ENCODE results near the gene REL. TPM values are rescaled to one million over a fixed set of nuclear protein-coding genes. Genes with fewer than 3 reads are reported as not detected.

Gene REL
- total RNA-seq, 4 donors from 2014 or later, result 15.0 to 32.1 (median 16.9) TPM

DNA sequence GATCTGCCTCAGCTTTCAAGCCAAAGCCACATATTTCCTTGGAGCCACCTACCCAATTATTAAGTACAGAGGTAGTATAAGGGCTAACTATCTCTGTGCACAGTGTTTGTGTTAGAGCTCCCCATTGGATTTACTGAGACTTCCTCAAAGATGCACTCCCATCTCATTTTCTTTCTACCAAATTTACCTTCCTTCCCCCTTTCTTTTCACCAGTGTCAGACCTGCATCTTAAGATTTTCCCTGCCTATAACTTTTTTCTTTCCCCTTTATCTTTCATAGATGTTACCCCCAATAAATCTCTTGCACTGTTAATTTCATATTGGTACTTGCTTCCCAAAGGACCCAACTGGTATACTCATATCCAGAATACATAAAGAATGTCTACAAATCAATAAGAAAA, 5.9 kb upstream of the REL start:
- Histone ChIP-seq H3K9me3 (no peaks in the 10 kb centered on the region), H3K27me3 (no peaks in the 10 kb centered on the region), H3K36me3 (no peaks in the 10 kb centered on the region), H3K27ac (no peak overlapping the region), H3K4me3 (replicated peaks in 1 of 3) (no peak overlapping the region), H3K4me1 (no peaks in the 10 kb centered on the region)
- TF ChIP-seq, protein P1, sequence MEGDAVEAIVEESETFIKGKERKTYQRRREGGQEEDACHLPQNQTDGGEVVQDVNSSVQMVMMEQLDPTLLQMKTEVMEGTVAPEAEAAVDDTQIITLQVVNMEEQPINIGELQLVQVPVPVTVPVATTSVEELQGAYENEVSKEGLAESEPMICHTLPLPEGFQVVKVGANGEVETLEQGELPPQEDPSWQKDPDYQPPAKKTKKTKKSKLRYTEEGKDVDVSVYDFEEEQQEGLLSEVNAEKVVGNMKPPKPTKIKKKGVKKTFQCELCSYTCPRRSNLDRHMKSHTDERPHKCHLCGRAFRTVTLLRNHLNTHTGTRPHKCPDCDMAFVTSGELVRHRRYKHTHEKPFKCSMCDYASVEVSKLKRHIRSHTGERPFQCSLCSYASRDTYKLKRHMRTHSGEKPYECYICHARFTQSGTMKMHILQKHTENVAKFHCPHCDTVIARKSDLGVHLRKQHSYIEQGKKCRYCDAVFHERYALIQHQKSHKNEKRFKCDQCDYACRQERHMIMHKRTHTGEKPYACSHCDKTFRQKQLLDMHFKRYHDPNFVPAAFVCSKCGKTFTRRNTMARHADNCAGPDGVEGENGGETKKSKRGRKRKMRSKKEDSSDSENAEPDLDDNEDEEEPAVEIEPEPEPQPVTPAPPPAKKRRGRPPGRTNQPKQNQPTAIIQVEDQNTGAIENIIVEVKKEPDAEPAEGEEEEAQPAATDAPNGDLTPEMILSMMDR (IDR thresholded peaks at IDR 0.05), result no peak
- no peak for TF ChIP-seq POLR2A (IDR thresholded peaks at IDR 0.05)
- no peak for DNase-seq
- intact Hi-C loops (cut with DNase I), result no loop called here

DNA sequence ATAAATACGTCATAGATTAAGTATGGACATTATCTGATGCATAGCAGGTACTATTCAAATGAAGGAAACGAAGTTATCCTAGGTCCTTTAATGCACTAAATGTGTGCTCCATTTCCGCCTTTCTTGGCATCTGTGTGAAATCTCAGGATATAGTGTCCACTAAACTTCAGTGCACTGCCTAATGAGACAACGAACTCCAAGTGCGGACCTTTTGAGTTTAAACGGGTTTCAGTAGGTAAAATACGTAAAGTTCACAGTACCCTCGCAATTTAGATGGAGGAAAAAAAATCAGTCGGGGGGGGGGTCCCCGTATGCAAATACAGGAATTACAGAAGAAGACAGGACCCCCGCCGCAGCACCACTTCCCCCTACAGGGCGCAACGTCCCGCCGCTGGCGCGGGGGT, 729 bp upstream of the REL start:
- no peaks in the 10 kb centered on the region for H3K9me3 ChIP-seq
- peak overlapping the region; percentile 59 to 86 (median 80) for H3K4me3 ChIP-seq (replicated peaks in 1 of 3)
- peak overlapping the region; percentile 92 to 99 (median 98) for H3K27ac ChIP-seq
- WGBS, 2 donors, result 2 to 3% methylated on average over 18 of the region's 18 CpGs
- no peaks in the 10 kb centered on the region for H3K36me3 ChIP-seq
- intact Hi-C loops (cut with DNase I), result no loop called here
- TF ChIP-seq, protein P1 (IDR thresholded peaks at IDR 0.05), result peak in 3 of 6 experiments; percentile 11 to 29 (median 28)
- no peak for TF ChIP-seq POLR2A (IDR thresholded peaks at IDR 0.05)
- no peak for DNase-seq
- H3K4me1 ChIP-seq, result peaks cover 6 to 11% of the 10 kb centered on the region in 2 donors
- no peaks in the 10 kb centered on the region for H3K27me3 ChIP-seq

DNA sequence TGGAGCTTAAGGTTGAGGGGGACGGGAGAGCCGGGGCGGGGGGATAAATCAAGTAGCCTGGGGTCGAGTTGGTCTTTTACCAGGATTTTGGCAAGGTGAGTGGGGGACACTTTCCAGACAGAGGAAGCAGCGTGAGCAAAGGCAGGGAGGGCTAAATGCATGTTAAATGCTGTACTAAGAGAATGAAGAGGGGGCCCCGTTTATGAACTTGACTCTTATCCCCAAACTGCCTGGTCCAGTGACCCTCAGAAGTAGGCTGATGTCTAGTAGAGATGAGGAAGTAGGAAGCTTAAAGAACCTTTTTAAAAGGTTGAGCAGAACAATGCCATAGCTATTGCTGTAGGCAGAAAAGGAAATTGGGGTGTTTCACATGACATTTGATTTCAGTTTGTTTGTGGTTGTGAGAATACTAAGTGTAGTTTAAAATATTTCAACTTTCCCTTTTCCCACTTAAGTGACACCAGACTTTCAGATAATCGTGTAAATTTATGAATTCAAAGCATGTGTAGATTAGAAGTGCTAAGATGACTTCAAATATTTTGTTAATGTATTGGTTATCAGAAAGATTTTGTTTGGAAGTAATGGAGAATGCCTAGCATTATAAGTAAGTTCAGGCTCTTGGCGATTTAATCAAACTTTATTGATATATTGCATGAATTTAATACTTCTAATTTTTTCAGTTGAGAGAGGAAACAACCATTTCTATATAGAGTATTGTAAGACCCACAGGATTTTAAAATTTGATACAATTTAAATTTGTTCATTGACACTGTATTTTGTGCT, 1.8 kb downstream of the REL start:
- intact Hi-C loops (cut with DNase I), result no loop called here
- no peaks in the 10 kb centered on the region for H3K36me3 ChIP-seq
- H3K27ac ChIP-seq, result peak overlapping the region; percentile 95 to 99 (median 98)
- H3K9me3 ChIP-seq, result no peaks in the 10 kb centered on the region
- TF ChIP-seq, protein P1 (IDR thresholded peaks at IDR 0.05), result no peak
- no peak for TF ChIP-seq POLR2A (IDR thresholded peaks at IDR 0.05)
- peaks cover 23 to 26% of the 10 kb centered on the region in 2 donors for H3K4me1 ChIP-seq
- no peak for DNase-seq
- peak overlapping the region in 2 of 3 donors; percentile 83 to 86 for H3K4me3 ChIP-seq (replicated peaks in 1 of 3)
- 16 to 17% methylated on average over 8 of the region's 8 CpGs for WGBS, 2 donors
- H3K27me3 ChIP-seq, result no peaks in the 10 kb centered on the region

DNA sequence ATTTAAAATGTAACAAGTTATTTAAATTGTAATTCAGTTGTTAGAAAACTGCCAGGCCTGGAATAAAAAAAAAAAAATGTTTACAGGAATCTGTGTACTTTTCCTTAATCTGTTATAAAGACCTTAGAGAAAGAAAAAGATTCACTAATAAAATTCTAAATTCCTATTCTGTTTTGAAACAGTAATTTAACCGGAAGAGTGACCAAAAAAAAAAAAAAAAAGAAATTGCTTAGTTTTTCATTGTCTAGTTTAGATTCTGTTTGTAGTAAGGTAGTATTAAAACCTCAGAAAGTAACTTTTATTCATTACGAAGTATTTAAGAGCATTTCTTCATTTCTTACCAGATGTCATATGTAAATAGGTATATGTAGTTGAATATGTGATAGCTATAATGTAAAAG, 2.5 kb downstream of the REL start:
- Histone ChIP-seq H3K9me3 (no peaks in the 10 kb centered on the region), H3K4me1 (peaks cover 23 to 26% of the 10 kb centered on the region in 2 donors), H3K36me3 (no peaks in the 10 kb centered on the region), H3K27ac (peak overlapping the region in 1 of 3 donors; percentile 99), H3K4me3 (replicated peaks in 1 of 3) (no peak overlapping the region), H3K27me3 (no peaks in the 10 kb centered on the region)
- TF ChIP-seq POLR2A (IDR thresholded peaks at IDR 0.05), result no peak
- TF ChIP-seq, protein P1 (IDR thresholded peaks at IDR 0.05), result no peak
- no peak for DNase-seq
- intact Hi-C loops (cut with DNase I), result no loop called here
- 62 to 67% methylated on average over 2 of the region's 2 CpGs for WGBS, 2 donors

DNA sequence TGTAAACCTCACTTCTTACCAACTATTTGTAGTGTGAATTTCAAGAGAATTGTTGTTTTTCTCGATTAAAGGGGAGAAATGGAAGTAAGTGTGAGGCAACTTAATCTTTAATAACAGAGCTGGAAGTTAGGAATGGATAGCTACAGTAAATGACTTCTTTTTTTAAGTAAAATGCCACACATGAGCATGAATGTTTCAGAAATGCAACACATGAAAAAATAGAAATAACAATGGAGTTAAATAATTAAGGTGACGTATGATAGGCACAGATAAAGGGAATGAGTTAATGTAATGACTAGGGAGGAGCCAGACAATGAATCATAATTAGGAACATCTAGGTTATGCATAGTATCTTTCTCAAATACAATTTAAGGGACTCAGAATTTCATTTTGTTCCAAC, 3.4 kb downstream of the REL start:
- H3K27me3 ChIP-seq, result no peaks in the 10 kb centered on the region
- 51 to 64% methylated on average over 2 of the region's 2 CpGs for WGBS, 2 donors
- H3K27ac ChIP-seq, result peak overlapping the region in 2 of 3 donors; percentile 31 to 42
- intact Hi-C loops (cut with DNase I), result no loop called here
- TF ChIP-seq, protein P1 (IDR thresholded peaks at IDR 0.05), result no peak
- TF ChIP-seq POLR2A (IDR thresholded peaks at IDR 0.05), result no peak
- H3K9me3 ChIP-seq, result no peaks in the 10 kb centered on the region
- peaks cover 23 to 26% of the 10 kb centered on the region in 2 donors for H3K4me1 ChIP-seq
- no peaks in the 10 kb centered on the region for H3K36me3 ChIP-seq
- H3K4me3 ChIP-seq (replicated peaks in 1 of 3), result no peak overlapping the region
- DNase-seq, result no peak
